Aorta (tissue), 5 donors: ENCODE measurements around the gene PCBD1. TPM values are rescaled to one million over a fixed set of nuclear protein-coding genes. Genes with fewer than 3 reads are reported as not detected.

ENCODE experiments used
- ATAC-seq: fragments of 200-7000 bp; cut with Tn5 transposase; one replicate; pipeline ENCODE4 v1.9.1; 2022; ENCODE audit warnings: moderate library complexity; ENCODE audit not compliant: low FRiP score
- DNase-seq, 2 donors: peaks; one replicate each; pipeline ENCODE4 v3.0.0-alpha.2; 2020
- H3K27ac ChIP-seq, 2 donors: one replicate each; pipeline ENCODE4 v1.5.1; 2013; ENCODE audit warnings: low read length in 2 of 2, mild to moderate bottlenecking in 2 of 2, moderate library complexity in 2 of 2, control low read depth in 1 of 2, inconsistent platforms in 1 of 2, low read depth in 1 of 2
- H3K27me3 ChIP-seq, 2 donors: one replicate each; pipeline ENCODE4 v1.6.1; 2013; ENCODE audit warnings: control low read depth in 1 of 2, low read length in 1 of 2, mild to moderate bottlenecking in 1 of 2, moderate library complexity in 1 of 2; ENCODE audit not compliant: insufficient read depth in 2 of 2, control insufficient read depth in 1 of 2
- H3K36me3 ChIP-seq, 2 donors: one replicate each; pipeline ENCODE4 v1.6.1; 2013; ENCODE audit warnings: control low read depth in 1 of 2, low read length in 1 of 2, mild to moderate bottlenecking in 1 of 2; ENCODE audit not compliant: insufficient read depth in 2 of 2, control insufficient read depth in 1 of 2
- H3K4me1 ChIP-seq, 2 donors: one replicate each; pipeline ENCODE4 v1.6.1; 2013; ENCODE audit warnings: low read length in 2 of 2, control low read depth in 1 of 2, mild to moderate bottlenecking in 1 of 2, moderate library complexity in 1 of 2; ENCODE audit not compliant: insufficient read depth in 2 of 2, control insufficient read depth in 1 of 2
- H3K4me3 ChIP-seq, 2 donors: one replicate each; pipeline ENCODE4 v1.5.1; 2013; ENCODE audit warnings: low read length in 2 of 2, control low read depth in 1 of 2, mild to moderate bottlenecking in 1 of 2
- H3K9me3 ChIP-seq: one replicate; pipeline ENCODE4 v1.6.1; 2013; ENCODE audit warnings: mild to moderate bottlenecking, low read length; ENCODE audit not compliant: control insufficient read depth
- WGBS, 2 donors: extraction: QIAGEN DNeasy Blood & Tissue Kit; methylation state at CpG; one replicate each; pipeline ENCODE4 v1.1.7; 2013; 5-methylcytosine and 5-hydroxymethylcytosine counted together
- intact Hi-C, 2 donors: fragments of 100-400 bp; cut with DNase I; formaldehyde crosslinking; loops; one replicate each; pipeline versions ENCODE4 v1.14.2 to v1.15.0; 2022
- polyA plus RNA-seq, 2 donors: library from polyadenylated mRNA; stranded (reverse); fragments of 200-250 nt; gene quantifications; one replicate each; pipeline ENCODE4 v1.2.3, GENCODE V29; 2013
- total RNA-seq, 2 donors: library from RNA; stranded (reverse); fragmentation: NEBNext Ultra II Directional; extraction: Animal tissue kit (Norgen Biotek cat#: 25700); gene quantifications; one replicate each; pipeline ENCODE4 v1.2.1, GENCODE V29; 2021
- donor health status: healthy with polysubstance abuse.
- donor health status: Bipolar disorder and iron deficiency.
- donor health status: DM: no; HTN: no; CAD: no.
- donor health status: DM: no; HTN: no; CAD: no.
- donor health status: DM: yes; HTN: yes; CAD: no.

The PCBD1 gene
- total and polyA plus RNA-seq, 4 donors = 46.0 to 84.3 (median 57.4) TPM

DNA sequence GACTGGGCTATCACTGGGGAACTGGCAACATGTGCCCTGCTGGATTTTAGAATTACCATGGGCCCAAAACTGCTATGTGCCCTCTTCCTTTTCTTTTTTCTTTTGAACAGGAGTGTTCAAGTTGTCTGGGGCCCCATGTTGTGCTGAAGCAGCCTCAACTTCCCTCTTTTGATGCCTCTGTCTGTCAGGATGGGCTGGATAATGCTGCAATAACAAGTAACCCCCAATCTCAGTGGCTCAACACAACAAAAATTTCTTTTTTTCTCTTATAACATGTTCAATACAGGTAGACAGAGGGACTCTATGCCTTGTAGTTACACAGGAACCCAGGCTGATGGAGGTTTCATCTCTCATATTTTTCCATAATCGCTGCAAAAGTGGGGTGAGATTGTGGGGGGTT lies 8.2 kb upstream of the PCBD1 start:
- H3K4me3 ChIP-seq = no peak overlapping the region
- no peaks in the 10 kb centered on the region for H3K9me3 ChIP-seq
- 97% methylated on average over 1 of the region's 1 CpG for WGBS, 2 donors
- ATAC-seq = no peak
- DNase-seq = no peak
- H3K27me3 ChIP-seq = no peaks in the 10 kb centered on the region
- intact Hi-C loops = no loop called here
- no peaks in the 10 kb centered on the region for H3K4me1 ChIP-seq
- H3K36me3 ChIP-seq = no peaks in the 10 kb centered on the region
- no peak overlapping the region for H3K27ac ChIP-seq

DNA sequence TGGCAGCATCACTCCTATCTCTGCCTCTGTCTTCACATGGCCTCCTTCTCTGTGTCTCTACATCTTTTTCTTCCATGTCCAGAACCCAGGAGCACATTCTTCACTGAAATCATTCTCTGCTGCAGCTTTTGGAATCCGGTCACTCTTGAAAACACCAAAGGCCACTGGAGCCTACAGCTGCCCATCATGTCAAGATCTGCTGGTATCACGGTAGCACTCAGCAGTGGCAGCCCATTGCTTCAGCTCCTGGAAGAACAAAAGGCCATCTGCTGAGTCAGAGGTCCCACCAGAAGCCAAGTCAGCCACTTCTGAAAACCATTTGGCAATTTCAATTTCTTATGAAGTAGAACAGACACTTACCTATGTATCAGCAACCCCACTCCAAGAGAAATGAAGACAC lies 6.1 kb upstream of the PCBD1 start:
- intact Hi-C loops = no loop called here
- 96 to 97% methylated on average over 2 of the region's 2 CpGs for WGBS, 2 donors
- H3K4me3 ChIP-seq = no peak overlapping the region

DNA sequence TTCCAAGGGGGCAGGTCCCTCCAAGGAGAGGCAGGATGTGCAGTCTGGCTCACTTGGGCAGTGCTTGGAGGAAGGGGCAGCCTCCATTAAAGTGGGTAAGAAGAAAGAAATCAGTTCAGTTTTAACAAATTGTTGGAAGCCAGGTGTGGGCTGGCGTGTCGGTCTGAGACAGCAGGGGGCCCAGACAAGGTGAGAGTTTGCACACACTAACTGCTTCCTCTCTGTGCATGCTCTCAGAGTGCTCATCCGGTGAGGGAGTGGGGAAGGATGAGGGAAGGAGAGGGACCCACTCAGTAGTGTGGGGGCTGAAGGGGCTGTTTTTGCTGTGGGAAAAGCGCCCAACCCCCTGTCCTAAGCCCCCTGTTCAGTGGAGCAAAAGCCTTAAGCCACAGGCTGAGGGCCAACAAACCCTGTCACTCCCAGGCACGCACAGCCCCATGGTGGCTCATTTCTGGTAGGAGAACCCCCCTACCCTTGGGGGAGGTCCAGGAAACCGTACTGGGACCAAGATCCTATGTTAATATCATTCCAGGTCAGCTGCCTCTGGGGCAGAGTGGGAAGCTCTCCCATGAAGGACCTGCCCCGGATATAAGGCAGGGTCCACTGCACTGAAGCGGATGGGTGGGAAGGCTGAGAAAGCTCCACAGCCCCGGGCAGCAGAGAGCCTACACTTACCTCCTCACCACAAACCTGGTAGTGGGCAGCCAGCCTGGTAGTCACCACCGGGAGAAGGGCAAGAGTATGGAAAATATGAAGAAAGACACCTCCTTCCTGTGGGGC lies 5.1 kb upstream of the PCBD1 start:
- WGBS, 2 donors = 85 to 90% methylated on average over 10 of the region's 10 CpGs
- Histone ChIP-seq H3K9me3 (no peaks in the 10 kb centered on the region), H3K4me1 (no peaks in the 10 kb centered on the region), H3K36me3 (no peaks in the 10 kb centered on the region), H3K27me3 (no peaks in the 10 kb centered on the region), H3K27ac (no peak overlapping the region), H3K4me3 (no peak overlapping the region)
- DNase-seq (no peak), ATAC-seq (no peak)
- intact Hi-C loops = no loop called here

More for the DNA sequence above, 6.1 kb upstream of the PCBD1 start:
- H3K9me3 ChIP-seq = no peaks in the 10 kb centered on the region
- no peaks in the 10 kb centered on the region for H3K4me1 ChIP-seq
- H3K27me3 ChIP-seq = no peaks in the 10 kb centered on the region
- no peak overlapping the region for H3K27ac ChIP-seq
- H3K36me3 ChIP-seq = no peaks in the 10 kb centered on the region
- no peak for ATAC-seq
- DNase-seq = no peak

DNA sequence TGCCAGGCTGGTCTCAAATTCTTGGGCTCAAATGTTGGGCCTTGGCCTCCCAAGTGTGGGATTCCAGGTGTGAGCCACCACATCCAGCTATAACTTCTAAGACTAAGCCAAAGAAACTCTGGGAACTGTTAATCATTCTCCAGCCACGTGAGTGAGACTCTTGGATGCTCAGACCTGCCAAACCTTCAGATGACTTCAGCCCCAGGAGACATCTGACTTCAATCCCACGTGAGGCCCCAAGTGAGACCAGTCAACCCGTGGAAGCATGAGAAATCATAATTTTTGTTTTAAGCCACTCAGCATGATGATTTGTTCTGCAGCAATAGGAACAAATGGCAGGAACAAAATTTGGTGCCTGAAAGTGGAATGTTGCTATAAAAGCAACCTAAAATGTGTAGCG lies 4.3 kb upstream of the PCBD1 start:
- no peaks in the 10 kb centered on the region for H3K27me3 ChIP-seq
- H3K4me1 ChIP-seq = no peaks in the 10 kb centered on the region
- H3K27ac ChIP-seq = no peak overlapping the region
- DNase-seq (no peak), ATAC-seq (no peak)
- H3K4me3 ChIP-seq = no peak overlapping the region
- WGBS, 2 donors = 87 to 92% methylated on average over 4 of the region's 4 CpGs
- intact Hi-C loops = no loop called here
- no peaks in the 10 kb centered on the region for H3K9me3 ChIP-seq
- H3K36me3 ChIP-seq = no peaks in the 10 kb centered on the region

DNA sequence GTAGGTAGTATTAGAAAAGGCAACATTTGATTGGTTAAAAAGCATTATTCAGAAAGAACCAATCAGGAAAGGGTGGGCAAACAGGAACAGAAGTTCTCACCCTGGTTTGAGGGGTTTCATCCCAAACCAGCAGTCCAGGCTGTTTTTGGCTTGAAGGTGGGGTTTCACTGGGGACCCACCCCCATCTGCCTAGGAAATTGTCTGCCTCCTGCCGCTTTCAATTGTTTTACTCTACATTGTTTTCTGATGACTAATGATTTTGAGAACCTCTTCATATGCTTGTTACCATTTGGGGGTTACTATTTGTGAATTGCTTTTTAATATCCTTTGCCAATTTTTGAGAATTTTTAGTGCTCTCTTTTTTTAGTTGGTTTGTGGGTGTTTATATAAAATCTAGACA lies 3.3 kb upstream of the PCBD1 start:
- no peak for DNase-seq
- Histone ChIP-seq H3K36me3 (no peaks in the 10 kb centered on the region), H3K9me3 (no peaks in the 10 kb centered on the region), H3K27me3 (no peaks in the 10 kb centered on the region), H3K4me3 (no peak overlapping the region), H3K4me1 (no peaks in the 10 kb centered on the region), H3K27ac (no peak overlapping the region)
- ATAC-seq = no peak
- WGBS, 2 donors = 68 to 75% methylated on average over 1 of the region's 1 CpG
- intact Hi-C loops = no loop called here

DNA sequence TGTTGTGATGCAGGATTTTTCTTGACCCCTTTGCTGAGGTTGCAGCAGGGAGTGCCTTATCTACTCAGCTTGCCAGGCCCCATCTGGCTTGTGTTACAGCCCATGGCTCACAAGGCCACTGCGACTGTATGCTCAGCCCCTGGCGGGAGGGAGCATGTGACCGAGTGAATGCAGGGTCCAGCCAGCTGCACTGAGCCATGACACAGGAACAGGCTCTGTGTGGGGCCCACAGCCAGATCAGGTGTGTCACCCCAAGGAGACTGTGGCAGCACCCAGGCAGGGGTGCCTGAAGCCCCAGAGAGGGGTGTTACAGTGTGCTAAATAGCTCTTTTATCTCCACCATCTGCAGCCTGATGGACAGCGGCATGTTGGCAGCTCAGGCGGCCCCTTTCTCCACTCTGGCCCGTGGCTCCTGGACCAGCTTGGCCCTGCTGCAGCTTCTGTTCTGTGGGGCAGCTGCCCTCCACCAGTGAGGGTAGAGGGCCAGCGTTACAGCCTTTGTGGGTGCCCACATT lies 2.6 kb upstream of the PCBD1 start:
- H3K4me1 ChIP-seq = no peaks in the 10 kb centered on the region
- no peaks in the 10 kb centered on the region for H3K27me3 ChIP-seq
- intact Hi-C loops = no loop called here
- DNase-seq (no peak), ATAC-seq (no peak)
- H3K4me3 ChIP-seq = no peak overlapping the region
- no peak overlapping the region for H3K27ac ChIP-seq
- WGBS, 2 donors = 72 to 73% methylated on average over 7 of the region's 7 CpGs
- no peaks in the 10 kb centered on the region for H3K9me3 ChIP-seq
- no peaks in the 10 kb centered on the region for H3K36me3 ChIP-seq

GRCh38 chr10:70889291-70889690 lies 926 bp upstream of the PCBD1 start:
- H3K27me3 ChIP-seq = no peaks in the 10 kb centered on the region
- H3K9me3 ChIP-seq = no peaks in the 10 kb centered on the region
- no peaks in the 10 kb centered on the region for H3K4me1 ChIP-seq
- H3K27ac ChIP-seq = no peak overlapping the region
- intact Hi-C loops = no loop called here
- ATAC-seq (no peak), DNase-seq (no peak)
- H3K36me3 ChIP-seq = peaks cover 0 to 7% of the 10 kb centered on the region in 2 donors
- 76 to 77% methylated on average over 3 of the region's 3 CpGs for WGBS, 2 donors
- no peak overlapping the region for H3K4me3 ChIP-seq

GRCh38 chr10:70886921-70887665 lies 1.3 kb downstream of the PCBD1 start:
- Histone ChIP-seq H3K27ac (peak overlapping the region in 1 of 2 donors; percentile 2), H3K4me3 (peak overlapping the region in 1 of 2 donors; percentile 92), H3K9me3 (no peaks in the 10 kb centered on the region), H3K4me1 (no peaks in the 10 kb centered on the region), H3K36me3 (peaks cover 0 to 7% of the 10 kb centered on the region in 2 donors), H3K27me3 (no peaks in the 10 kb centered on the region)
- DNase-seq (no peak), ATAC-seq (no peak)
- intact Hi-C loops = no loop called here
- 57 to 62% methylated on average over 12 of the region's 12 CpGs for WGBS, 2 donors
